Panc1 (cell line): ENCODE measurements around the gene ZSWIM7. TPM values are rescaled to one million over a fixed set of nuclear protein-coding genes. Genes with fewer than 3 reads are reported as not detected.

Source experiments
- ATAC-seq: fragments of 200-7000 bp; cut with Tn5 transposase; 2 replicates; pipeline ENCODE4 v1.9.1; 2020; ENCODE audit warnings: mild to moderate bottlenecking, moderate library complexity
- BruUV-seq: library from RNA; stranded (reverse); fragments of 400-500 nt; replicated peaks from 2 replicates; lab custom pipeline; 2021; lab: Mats Ljungman, UMichigan
- CTCF ChIA-PET: fragments of 300-600 bp; sonication (Branson Sonifier 250); formaldehyde crosslinking; loops from one replicate; lab custom pipeline; 2022; ENCODE audit warnings: antibody characterized with exemption; lab: Charles Lee
- POLR2A ChIA-PET: fragments of 300-600 bp; sonication (Branson Sonifier 250); formaldehyde crosslinking; loops from one replicate; lab custom pipeline; 2022; ENCODE audit warnings: antibody characterized with exemption; lab: Charles Lee
- DNase-seq: peaks from one replicate; pipeline ENCODE4 v3.0.0-alpha.2; 2010; ENCODE audit warnings: low read depth, low spot score
- H3K27ac ChIP-seq: 2 replicates; pipeline ENCODE4 v1.5.1; 2011; ENCODE audit warnings: mild to moderate bottlenecking, low read length, inconsistent platforms
- H3K27me3 ChIP-seq: fragments of 200-500 bp; sonication (Bioruptor generic); 2 replicates; pipeline ENCODE4 v1.6.0; 2014; ENCODE audit warnings: low read length, inconsistent platforms; ENCODE audit not compliant: control insufficient read depth, insufficient read depth
- H3K36me3 ChIP-seq: fragments of 200-500 bp; sonication (Bioruptor generic); 2 replicates; pipeline ENCODE4 v1.5.1; 2014; ENCODE audit warnings: inconsistent platforms, mild to moderate bottlenecking, low read length, moderate library complexity; ENCODE audit not compliant: control insufficient read depth, insufficient read depth
- H3K4me1 ChIP-seq: 2 replicates; pipeline ENCODE4 v1.5.1; 2011; ENCODE audit warnings: inconsistent platforms, mild to moderate bottlenecking, low read length, moderate library complexity; ENCODE audit not compliant: control insufficient read depth, insufficient read depth
- H3K4me3 ChIP-seq, 2 experiments: 2 replicates each; pipeline ENCODE4 v1.5.1; 2011 to 2012; ENCODE audit warnings: low read depth in 2 of 2, low read length in 2 of 2, mild to moderate bottlenecking in 2 of 2, inconsistent platforms in 1 of 2, moderate library complexity in 1 of 2
- H3K9me3 ChIP-seq: fragments of 200-500 bp; sonication (Bioruptor generic); 2 replicates; pipeline ENCODE4 v1.5.1; 2014; ENCODE audit warnings: low read depth, mild to moderate bottlenecking, inconsistent platforms, low read length, moderate library complexity; ENCODE audit not compliant: control insufficient read depth, insufficient read depth
- POLR2AphosphoS5 ChIP-seq: IDR thresholded peaks from 2 replicates; pipeline ENCODE4 v1.6.1; 2012; ENCODE audit warnings: mild to moderate bottlenecking, low read depth, low read length, moderate library complexity
- REST ChIP-seq, 2 experiments: IDR thresholded peaks; 2 replicates each; pipeline ENCODE4 v1.6.1; 2011 to 2012; ENCODE audit warnings: low read depth in 2 of 2, control low read depth in 1 of 2, low read length in 1 of 2, mild to moderate bottlenecking in 1 of 2, moderate library complexity in 1 of 2; ENCODE audit not compliant: insufficient read depth in 1 of 2
- SIN3A ChIP-seq: IDR thresholded peaks from 2 replicates; pipeline ENCODE4 v1.6.1; 2012; ENCODE audit warnings: low read depth, mild to moderate bottlenecking, low read length, moderate library complexity, borderline replicate concordance; ENCODE audit not compliant: insufficient read depth
- TCF7L2 ChIP-seq: IDR thresholded peaks from 2 replicates; pipeline ENCODE4 v1.6.1; 2011; ENCODE audit warnings: mild to moderate bottlenecking, low read depth, low read length, inconsistent platforms
- in situ Hi-C: cut with HindIII; loops from 2 replicates; pipeline ENCODE4 v1.10.0; 2016; ENCODE audit warnings: low sequenced_read_pairs, low pct_unique_long_range_greater_than_20kb
- intact Hi-C: fragments of 100-400 bp; cut with micrococcal nuclease; formaldehyde crosslinking; loops from one replicate; pipeline ENCODE4 v1.10.0; 2022; ENCODE audit not compliant: unreplicated experiment
- total RNA-seq: library from RNA; stranded (reverse); gene quantifications from one replicate; pipeline ENCODE4 v1.2.1, GENCODE V29; 2021; ENCODE audit not compliant: unreplicated experiment
- TF ChIP-seq, protein P1 (sequence below): fragments of 450-650 bp; IDR thresholded peaks from 2 replicates; pipeline ENCODE4 v1.5.1; 2017; ENCODE audit warnings: mild to moderate bottlenecking

ZSWIM7 gene
- total RNA-seq, 1 experiment from 2014 or later: 17.5 TPM

DNA sequence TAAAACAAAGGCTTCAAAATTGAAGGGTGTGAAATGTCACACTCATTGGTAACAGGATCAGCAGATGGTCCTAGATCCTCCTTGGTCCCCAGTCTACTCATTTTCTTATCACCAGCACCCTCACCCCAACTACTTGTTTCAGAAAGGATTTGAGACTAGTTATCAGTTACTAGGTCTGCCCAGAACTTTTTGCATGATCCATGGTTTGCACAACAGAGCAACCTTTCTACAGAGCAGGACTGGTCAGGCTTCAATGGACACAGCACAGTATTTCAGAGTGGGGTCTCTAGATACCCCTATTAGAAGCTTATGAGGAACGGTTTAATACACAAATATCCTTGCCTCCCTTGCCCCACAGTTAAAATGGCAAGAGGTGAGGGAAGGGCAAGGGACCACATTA lies 25.7 kb upstream of the ZSWIM7 start:
- in situ Hi-C loops: no loop called here
- H3K9me3 ChIP-seq: no peaks in the 10 kb centered on the region
- no TSS peak for BruUV-seq
- H3K27ac ChIP-seq: no peak overlapping the region
- ATAC-seq: no peak
- TF ChIP-seq POLR2AphosphoS5 (no peak), REST (IDR thresholded peaks at IDR 0.05; ENCODE audit: insufficient read depth in 1 of 2, low read depth in 2 of 2, low read length in 1 of 2) (no peak), SIN3A (no peak), TCF7L2 (no peak)
- TF ChIP-seq, protein P1, sequence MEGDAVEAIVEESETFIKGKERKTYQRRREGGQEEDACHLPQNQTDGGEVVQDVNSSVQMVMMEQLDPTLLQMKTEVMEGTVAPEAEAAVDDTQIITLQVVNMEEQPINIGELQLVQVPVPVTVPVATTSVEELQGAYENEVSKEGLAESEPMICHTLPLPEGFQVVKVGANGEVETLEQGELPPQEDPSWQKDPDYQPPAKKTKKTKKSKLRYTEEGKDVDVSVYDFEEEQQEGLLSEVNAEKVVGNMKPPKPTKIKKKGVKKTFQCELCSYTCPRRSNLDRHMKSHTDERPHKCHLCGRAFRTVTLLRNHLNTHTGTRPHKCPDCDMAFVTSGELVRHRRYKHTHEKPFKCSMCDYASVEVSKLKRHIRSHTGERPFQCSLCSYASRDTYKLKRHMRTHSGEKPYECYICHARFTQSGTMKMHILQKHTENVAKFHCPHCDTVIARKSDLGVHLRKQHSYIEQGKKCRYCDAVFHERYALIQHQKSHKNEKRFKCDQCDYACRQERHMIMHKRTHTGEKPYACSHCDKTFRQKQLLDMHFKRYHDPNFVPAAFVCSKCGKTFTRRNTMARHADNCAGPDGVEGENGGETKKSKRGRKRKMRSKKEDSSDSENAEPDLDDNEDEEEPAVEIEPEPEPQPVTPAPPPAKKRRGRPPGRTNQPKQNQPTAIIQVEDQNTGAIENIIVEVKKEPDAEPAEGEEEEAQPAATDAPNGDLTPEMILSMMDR: no peak
- H3K4me3 ChIP-seq: no peak overlapping the region
- no peaks in the 10 kb centered on the region for H3K27me3 ChIP-seq
- H3K4me1 ChIP-seq: peaks cover 21% of the 10 kb centered on the region
- DNase-seq: no peak
- CTCF ChIA-PET: no interaction called here
- H3K36me3 ChIP-seq: peaks cover 38% of the 10 kb centered on the region
- intact Hi-C loops: no loop called here
- POLR2A ChIA-PET: interaction anchor here (0.6 kb wide), 1 partner anchor 16 kb away, joined by 3 read pairs; no protein-coding TSS in a partner anchor

DNA sequence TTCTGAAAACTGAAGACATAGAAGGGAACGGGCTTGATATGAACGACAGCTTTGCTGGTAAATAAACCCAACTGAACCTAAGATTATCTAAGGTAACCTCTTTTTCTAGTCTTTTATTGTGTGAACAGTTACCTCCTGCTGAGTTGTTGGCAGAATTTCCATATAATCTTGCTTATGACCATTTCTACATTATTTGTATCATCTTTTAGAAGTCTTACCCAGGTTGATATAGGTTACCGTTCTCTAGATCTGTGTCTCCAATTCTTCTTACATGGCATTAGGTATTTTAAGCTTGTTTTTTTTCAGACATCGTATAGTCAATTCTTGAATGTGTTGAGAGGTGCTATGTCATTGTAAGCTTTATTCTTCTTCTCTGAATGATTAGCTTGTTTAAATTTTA lies 24.4 kb upstream of the ZSWIM7 start:
- ChIA-PET POLR2A (no interaction called here), CTCF (no interaction called here)
- Histone ChIP-seq H3K27me3 (no peaks in the 10 kb centered on the region), H3K9me3 (no peaks in the 10 kb centered on the region), H3K4me1 (peaks cover 18% of the 10 kb centered on the region), H3K27ac (no peak overlapping the region), H3K4me3 (no peak overlapping the region), H3K36me3 (peaks cover 25% of the 10 kb centered on the region)
- DNase-seq (no peak), ATAC-seq (no peak)
- TF ChIP-seq TCF7L2 (no peak), REST (IDR thresholded peaks at IDR 0.05; ENCODE audit: insufficient read depth in 1 of 2, low read depth in 2 of 2, low read length in 1 of 2) (no peak), SIN3A (no peak), POLR2AphosphoS5 (no peak)
- TF ChIP-seq, protein P1: no peak
- in situ Hi-C loops: no loop called here
- no TSS peak for BruUV-seq
- intact Hi-C loops: no loop called here
